Hepatocyte (in vitro differentiated cells): ENCODE results near the gene COL13A1.

Experiments
- EZH2 ChIP-seq: fragments of 200-600 bp; sonication (generic); IDR thresholded peaks from 2 replicates; pipeline ENCODE4 v1.6.1; 2016; ENCODE audit warnings: antibody characterized with exemption, mild to moderate bottlenecking, borderline replicate concordance
- EZH2phosphoT487 ChIP-seq: fragments of 200-600 bp; sonication (generic); IDR thresholded peaks from one replicate; pipeline ENCODE4 v1.6.1; 2018; ENCODE audit warnings: antibody characterized with exemption, mild to moderate bottlenecking, low read depth, moderate library complexity; ENCODE audit not compliant: unreplicated experiment, severe bottlenecking
- TF ChIP-seq, protein P1 (sequence below): fragments of 200-600 bp; sonication (generic); IDR thresholded peaks from 2 replicates; pipeline ENCODE4 v1.5.1; 2016; ENCODE audit warnings: antibody characterized with exemption, mild to moderate bottlenecking; ENCODE audit not compliant: poor library complexity

DNA sequence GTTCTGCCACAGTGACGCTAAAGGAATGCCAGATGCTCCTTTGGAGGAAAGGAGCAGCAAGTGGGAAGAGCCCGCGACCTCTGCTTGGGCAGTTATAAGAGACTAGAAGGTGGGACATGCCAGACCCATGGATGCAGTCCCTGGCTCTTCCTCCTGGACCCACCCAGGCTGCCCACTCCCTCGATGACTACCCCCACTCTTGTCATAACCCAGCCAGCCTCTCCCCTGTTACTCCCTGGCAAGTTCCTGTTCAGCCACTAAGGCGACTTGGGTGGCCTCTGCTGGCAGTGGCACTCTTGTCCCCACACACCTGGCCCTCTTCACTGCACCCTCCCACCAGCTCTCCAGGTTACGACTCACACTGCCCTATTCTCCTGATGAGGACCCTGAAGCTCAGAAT lies 33.5 kb downstream of the COL13A1 start:
- TF ChIP-seq, protein P1, sequence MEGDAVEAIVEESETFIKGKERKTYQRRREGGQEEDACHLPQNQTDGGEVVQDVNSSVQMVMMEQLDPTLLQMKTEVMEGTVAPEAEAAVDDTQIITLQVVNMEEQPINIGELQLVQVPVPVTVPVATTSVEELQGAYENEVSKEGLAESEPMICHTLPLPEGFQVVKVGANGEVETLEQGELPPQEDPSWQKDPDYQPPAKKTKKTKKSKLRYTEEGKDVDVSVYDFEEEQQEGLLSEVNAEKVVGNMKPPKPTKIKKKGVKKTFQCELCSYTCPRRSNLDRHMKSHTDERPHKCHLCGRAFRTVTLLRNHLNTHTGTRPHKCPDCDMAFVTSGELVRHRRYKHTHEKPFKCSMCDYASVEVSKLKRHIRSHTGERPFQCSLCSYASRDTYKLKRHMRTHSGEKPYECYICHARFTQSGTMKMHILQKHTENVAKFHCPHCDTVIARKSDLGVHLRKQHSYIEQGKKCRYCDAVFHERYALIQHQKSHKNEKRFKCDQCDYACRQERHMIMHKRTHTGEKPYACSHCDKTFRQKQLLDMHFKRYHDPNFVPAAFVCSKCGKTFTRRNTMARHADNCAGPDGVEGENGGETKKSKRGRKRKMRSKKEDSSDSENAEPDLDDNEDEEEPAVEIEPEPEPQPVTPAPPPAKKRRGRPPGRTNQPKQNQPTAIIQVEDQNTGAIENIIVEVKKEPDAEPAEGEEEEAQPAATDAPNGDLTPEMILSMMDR, result no peak
- TF ChIP-seq EZH2phosphoT487, result no peak
- no peak for TF ChIP-seq EZH2
